ENCODE data around the gene BMF.

Gene BMF

DNA sequence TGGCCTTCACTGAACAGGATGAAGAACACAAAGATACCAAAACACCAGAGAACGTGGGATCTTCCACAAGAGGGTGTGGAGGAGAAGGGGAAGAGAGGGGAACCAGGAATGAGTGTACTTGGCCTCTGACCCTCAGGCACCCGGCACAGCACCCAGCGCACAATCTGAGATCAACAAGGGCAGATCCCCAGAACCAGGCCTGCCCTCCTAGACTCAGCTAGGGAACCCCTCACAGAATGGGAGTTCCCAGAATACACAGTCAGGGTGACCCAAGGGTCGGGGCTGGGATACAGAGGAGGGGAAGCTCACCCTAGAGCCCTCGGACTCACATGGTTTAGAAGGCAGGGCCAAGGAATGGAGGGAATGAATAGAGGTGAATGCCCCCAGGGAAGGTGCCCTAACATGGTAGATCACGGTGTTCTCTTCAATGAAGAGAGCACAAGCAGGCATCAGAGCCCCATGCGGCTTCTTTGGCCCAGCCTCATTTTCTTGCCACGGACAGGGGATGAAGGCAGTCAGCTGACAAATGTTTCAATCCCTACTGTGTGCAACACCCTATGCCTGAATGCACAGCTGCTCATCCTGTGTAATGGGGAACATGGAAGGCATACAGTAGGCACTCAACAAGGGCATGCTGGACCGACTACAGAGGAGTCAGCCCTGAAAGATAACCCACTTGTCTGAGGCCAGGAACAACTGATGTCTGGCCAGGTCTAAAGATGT lies 13.1 kb downstream of the BMF start:
- H3K9ac ChIP-seq (ENCODE audit: low read length): peak overlapping the region; percentile 67
- peak overlapping the region; percentile 93 for H3K4me2 ChIP-seq (ENCODE audit: low read length)
- peaks cover 72% of the 10 kb centered on the region for H3K4me1 ChIP-seq (ENCODE audit: low read length)

DNA sequence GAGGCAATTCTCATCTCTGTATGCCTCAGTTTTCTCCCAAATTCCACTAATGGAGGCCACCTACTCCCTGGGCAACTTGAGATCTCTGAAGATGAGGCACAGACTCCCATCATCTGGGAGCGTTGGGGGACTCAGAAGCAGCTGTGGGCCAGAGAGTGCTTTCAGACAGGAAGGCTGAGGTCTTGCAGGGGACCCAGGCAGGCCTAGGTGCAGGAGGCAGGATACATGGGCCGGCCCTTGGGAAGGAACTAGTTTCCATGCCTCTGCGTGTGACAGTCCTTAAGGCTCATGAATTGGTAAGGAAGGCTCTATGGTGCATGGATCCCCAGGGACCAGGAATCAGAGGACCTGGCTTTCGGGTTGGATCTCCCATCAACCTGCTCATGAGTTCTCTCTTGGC lies 14.5 kb downstream of the BMF start:
- Histone ChIP-seq H4K20me1 (ENCODE audit: insufficient read depth, low read length) (peaks cover 55% of the 10 kb centered on the region), H3K36me3 (replicated peaks; ENCODE audit: low read depth, low read length) (peaks cover 92% of the 10 kb centered on the region), H2AFZ (ENCODE audit: low read depth, low read length) (no peak overlapping the region), H3K4me3 (ENCODE audit: low read length) (no peak overlapping the region), H3K27ac (ENCODE audit: low read length) (0 out of 2 replicates have a peak overlapping the region, but pooled peaks have one; percentile 0), H3K9ac (ENCODE audit: low read length) (no peak overlapping the region), H3K27me3 (ENCODE audit: low read depth, low read length) (no peaks in the 10 kb centered on the region), H3K79me2 (ENCODE audit: low read length) (peaks cover 71% of the 10 kb centered on the region), H3K9me3 (ENCODE audit: insufficient read depth, low read length) (no peaks in the 10 kb centered on the region), H3K4me2 (ENCODE audit: low read length) (peak overlapping the region; percentile 4; the same call in 1 of the 2 replicates), H3K4me1 (ENCODE audit: low read length) (peaks cover 58% of the 10 kb centered on the region)
- TF ChIP-seq EZH2phosphoT487 (IDR thresholded peaks at IDR 0.05; ENCODE audit: low read depth): no peak
- TF ChIP-seq, protein P1, sequence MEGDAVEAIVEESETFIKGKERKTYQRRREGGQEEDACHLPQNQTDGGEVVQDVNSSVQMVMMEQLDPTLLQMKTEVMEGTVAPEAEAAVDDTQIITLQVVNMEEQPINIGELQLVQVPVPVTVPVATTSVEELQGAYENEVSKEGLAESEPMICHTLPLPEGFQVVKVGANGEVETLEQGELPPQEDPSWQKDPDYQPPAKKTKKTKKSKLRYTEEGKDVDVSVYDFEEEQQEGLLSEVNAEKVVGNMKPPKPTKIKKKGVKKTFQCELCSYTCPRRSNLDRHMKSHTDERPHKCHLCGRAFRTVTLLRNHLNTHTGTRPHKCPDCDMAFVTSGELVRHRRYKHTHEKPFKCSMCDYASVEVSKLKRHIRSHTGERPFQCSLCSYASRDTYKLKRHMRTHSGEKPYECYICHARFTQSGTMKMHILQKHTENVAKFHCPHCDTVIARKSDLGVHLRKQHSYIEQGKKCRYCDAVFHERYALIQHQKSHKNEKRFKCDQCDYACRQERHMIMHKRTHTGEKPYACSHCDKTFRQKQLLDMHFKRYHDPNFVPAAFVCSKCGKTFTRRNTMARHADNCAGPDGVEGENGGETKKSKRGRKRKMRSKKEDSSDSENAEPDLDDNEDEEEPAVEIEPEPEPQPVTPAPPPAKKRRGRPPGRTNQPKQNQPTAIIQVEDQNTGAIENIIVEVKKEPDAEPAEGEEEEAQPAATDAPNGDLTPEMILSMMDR (IDR thresholded peaks at IDR 0.05; ENCODE audit: low read depth, low read length): no peak

More for the DNA sequence above, 13.1 kb downstream of the BMF start:
- Histone ChIP-seq H3K79me2 (ENCODE audit: low read length) (peaks cover 84% of the 10 kb centered on the region), H2AFZ (ENCODE audit: low read depth, low read length) (no peak overlapping the region), H3K9me3 (ENCODE audit: insufficient read depth, low read length) (no peaks in the 10 kb centered on the region), H3K36me3 (replicated peaks; ENCODE audit: low read depth, low read length) (peaks cover 89% of the 10 kb centered on the region), H4K20me1 (ENCODE audit: insufficient read depth, low read length) (peaks cover 45% of the 10 kb centered on the region), H3K27me3 (ENCODE audit: low read depth, low read length) (no peaks in the 10 kb centered on the region), H3K27ac (ENCODE audit: low read length) (peak overlapping the region; percentile 99), H3K4me3 (ENCODE audit: low read length) (no peak overlapping the region)
- TF ChIP-seq, protein P1 (IDR thresholded peaks at IDR 0.05; ENCODE audit: low read depth, low read length): no peak

DNA sequence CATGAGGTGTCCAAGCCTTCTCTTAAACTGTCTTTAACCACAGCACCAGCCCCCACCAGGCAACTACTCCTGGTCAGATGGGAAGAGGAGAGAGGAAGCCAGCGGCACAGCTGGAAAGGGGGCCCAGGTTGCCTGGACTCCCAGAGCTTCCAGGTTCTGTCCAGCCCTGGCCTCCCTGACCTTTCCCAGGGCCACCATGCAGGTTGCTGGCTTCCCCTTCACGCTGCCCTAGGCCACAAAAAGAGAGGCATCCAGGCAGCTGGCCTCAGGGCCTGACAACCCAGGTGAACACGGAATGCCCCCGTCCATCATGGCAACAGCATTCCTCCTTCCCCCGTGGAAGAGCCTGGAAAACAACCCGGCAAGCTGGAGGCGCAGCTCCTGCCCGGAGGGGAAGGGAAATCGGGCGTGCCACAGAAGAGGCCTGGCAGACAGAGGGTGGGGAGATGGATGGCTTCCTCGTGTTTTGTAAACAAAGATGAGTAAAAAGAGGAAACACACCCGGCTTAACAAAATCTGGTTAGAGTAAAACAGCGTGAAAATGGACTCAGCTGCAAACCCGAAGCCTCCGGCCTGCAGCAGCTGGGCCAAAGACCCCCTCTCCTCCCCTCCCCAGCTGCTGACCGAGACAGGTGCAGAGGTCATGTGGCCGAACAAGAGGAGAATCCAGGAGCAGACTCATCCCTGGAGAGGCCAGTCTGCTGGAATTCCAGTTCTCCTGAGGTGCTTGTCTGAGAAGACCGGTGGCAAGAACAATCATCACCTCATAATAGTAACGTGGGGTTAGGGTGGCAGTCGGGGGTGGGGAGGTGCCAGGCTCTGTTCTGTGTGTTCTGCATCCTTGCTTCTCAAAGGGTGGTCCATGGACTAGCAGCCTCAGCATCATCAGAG lies 15.5 kb downstream of the BMF start:
- Histone ChIP-seq H3K27me3 (ENCODE audit: low read depth, low read length) (no peaks in the 10 kb centered on the region), H3K36me3 (replicated peaks; ENCODE audit: low read depth, low read length) (peaks cover 94% of the 10 kb centered on the region), H3K79me2 (ENCODE audit: low read length) (peaks cover 61% of the 10 kb centered on the region), H3K9ac (ENCODE audit: low read length) (no peak overlapping the region), H3K4me3 (ENCODE audit: low read length) (no peak overlapping the region), H3K27ac (ENCODE audit: low read length) (peak overlapping the region; percentile 0; the same call in 1 of the 2 replicates), H3K4me1 (ENCODE audit: low read length) (peaks cover 49% of the 10 kb centered on the region), H2AFZ (ENCODE audit: low read depth, low read length) (no peak overlapping the region), H3K9me3 (ENCODE audit: insufficient read depth, low read length) (no peaks in the 10 kb centered on the region), H3K4me2 (ENCODE audit: low read length) (0 out of 2 replicates have a peak overlapping the region, but pooled peaks have one; percentile 4), H4K20me1 (ENCODE audit: insufficient read depth, low read length) (peaks cover 57% of the 10 kb centered on the region)
- TF ChIP-seq, protein P1 (IDR thresholded peaks at IDR 0.05; ENCODE audit: low read depth, low read length): no peak
